ENCODE results near the gene ZG16. TPM values are rescaled to one million over a fixed set of nuclear protein-coding genes. Genes with fewer than 3 reads are reported as not detected.

The ZG16 gene
- total RNA-seq, 1 experiment from 2014 or later: 0.26 TPM

- H3K4me2 ChIP-seq: peak overlapping the region; percentile 85
- H3K36me3 ChIP-seq (ENCODE audit: low read depth): peaks cover 32% of the 10 kb centered on the region; the same call in 1 of the 2 replicates
- H3K27ac ChIP-seq: peak overlapping the region; percentile 68
- no peaks in the 10 kb centered on the region for H3K27me3 ChIP-seq (ENCODE audit: insufficient read depth, low read depth)
- TF ChIP-seq CTCF (conservative IDR thresholded peaks at IDR 0.05): no peak; the same call in 1 of the 2 replicates
- TF ChIP-seq EZH2 (IDR thresholded peaks at IDR 0.05; ENCODE audit: low read depth): no peak
- peaks cover 10% of the 10 kb centered on the region; the same call in 1 of the 2 replicates for H4K20me1 ChIP-seq (ENCODE audit: insufficient read depth)
- H3K9me3 ChIP-seq (ENCODE audit: insufficient read depth, low read depth): no peaks in the 10 kb centered on the region
- H3K4me3 ChIP-seq: peak overlapping the region; percentile 76
- H2AFZ ChIP-seq: peak overlapping the region; percentile 84
- ChIA-PET POLR2A (ENCODE audit: unreplicated experiment) (interaction anchor here (0.5 to 1.4 kb wide), 5 partner anchors 15 to 847 kb away, joined by 3 to 18 read pairs (median 4); partner anchors contain the start of gene KIF22), CTCF (interaction anchor here (1.4 kb wide), 1 partner anchor 44 kb away, joined by 3 read pairs; no protein-coding TSS in a partner anchor)
- H3K9me2 ChIP-seq (ENCODE audit: insufficient read depth): no peaks in the 10 kb centered on the region
- peaks cover 55% of the 10 kb centered on the region for H3F3A ChIP-seq (ENCODE audit: insufficient read depth, low read depth)
- peaks cover 26% of the 10 kb centered on the region for H3K4me1 ChIP-seq (replicated peaks; ENCODE audit: insufficient read depth)
- BruUV-seq (replicated peaks): TSS peak; percentile 67
- H3K79me2 ChIP-seq (ENCODE audit: low read depth): peaks cover 17% of the 10 kb centered on the region
- intact Hi-C loops (cut with micrococcal nuclease; ENCODE audit: unreplicated experiment): loop anchor here (1.0 kb wide), 3 partner anchors 14 to 169 kb away; partner anchors contain the start of genes KIF22 and TAOK2
- DNase-seq: peak in 1 of 2 experiments; percentile 41
These were observed 26.6 kb downstream of the ZG16 start for GRCh38 chr16:29804455-29805231.

- Histone ChIP-seq H3K4me2 (peak overlapping the region; percentile 85), H3F3A (ENCODE audit: insufficient read depth, low read depth) (peaks cover 58% of the 10 kb centered on the region), H3K79me2 (ENCODE audit: low read depth) (peaks cover 17% of the 10 kb centered on the region), H3K27ac (peak overlapping the region; percentile 68), H3K36me3 (ENCODE audit: low read depth) (0 out of 2 replicates have a peak, but pooled peaks cover 24% of the 10 kb centered on the region), H3K4me1 (replicated peaks; ENCODE audit: insufficient read depth) (peaks cover 29% of the 10 kb centered on the region), H3K9me2 (ENCODE audit: insufficient read depth) (no peaks in the 10 kb centered on the region), H3K27me3 (ENCODE audit: insufficient read depth, low read depth) (no peaks in the 10 kb centered on the region), H3K9me3 (ENCODE audit: insufficient read depth, low read depth) (no peaks in the 10 kb centered on the region), H3K4me3 (peak overlapping the region; percentile 76), H4K20me1 (ENCODE audit: insufficient read depth) (peaks cover 10% of the 10 kb centered on the region; the same call in 1 of the 2 replicates), H2AFZ (peak overlapping the region; percentile 84)
- intact Hi-C loops (cut with micrococcal nuclease; ENCODE audit: unreplicated experiment): loop anchor here (1.0 to 2.0 kb wide), 4 partner anchors 15 to 215 kb away; partner anchors contain the start of genes KIF22 and TAOK2
- no peak for TF ChIP-seq CTCF (conservative IDR thresholded peaks at IDR 0.05)
- TF ChIP-seq EZH2 (IDR thresholded peaks at IDR 0.05; ENCODE audit: low read depth): no peak
- ChIA-PET CTCF (interaction anchor here (0.7 kb wide), 1 partner anchor 194 kb away, joined by 5 read pairs; no protein-coding TSS in a partner anchor), POLR2A (ENCODE audit: unreplicated experiment) (interaction anchor here (0.5 to 1.4 kb wide), 7 partner anchors 10 to 135 kb away, joined by 3 to 22 read pairs (median 4); partner anchors contain the start of genes KIF22 and PAGR1)
- DNase-seq: peak; percentile 94 to 99
- BruUV-seq (replicated peaks): no TSS peak
These were observed 27.4 kb downstream of the ZG16 start for GRCh38 chr16:29805232-29806098.
